Jurkat, Clone E6-1 (cell line): ENCODE data around the gene NDUFS6.

ENCODE experiments used
- DNase-seq: peaks from one replicate; pipeline ENCODE4 v3.0.0-alpha.2; 2011; ENCODE audit warnings: low read depth, low spot score
- H3K4me3 ChIP-seq: 2 replicates; pipeline ENCODE4 v1.5.1; 2011; ENCODE audit warnings: mild to moderate bottlenecking, low read length, control low read depth, moderate library complexity

The NDUFS6 gene

GRCh38 chr5:1824903-1825841, 24.0 kb downstream of the NDUFS6 start:
- no peak for DNase-seq

GRCh38 chr5:1826235-1826980, 25.2 kb downstream of the NDUFS6 start:
- no peak overlapping the region for H3K4me3 ChIP-seq
- DNase-seq, result no peak

More at GRCh38 chr5:1824903-1825841, 24.0 kb downstream of the NDUFS6 start:
- H3K4me3 ChIP-seq, result no peak overlapping the region

- no peak for DNase-seq
- H3K4me3 ChIP-seq, result no peak overlapping the region
Observed at GRCh38 chr5:1827025-1827885, 26.0 kb downstream of the NDUFS6 start.

- DNase-seq, result no peak
- no peak overlapping the region for H3K4me3 ChIP-seq
Observed at GRCh38 chr5:1827886-1828397, 26.7 kb downstream of the NDUFS6 start.

- H3K4me3 ChIP-seq, result no peak overlapping the region
- no peak for DNase-seq
Observed at GRCh38 chr5:1830571-1831228, 29.5 kb downstream of the NDUFS6 start.

- no peak for DNase-seq
- H3K4me3 ChIP-seq, result no peak overlapping the region
Observed at GRCh38 chr5:1831257-1831656, 30.1 kb downstream of the NDUFS6 start.

- H3K4me3 ChIP-seq, result no peak overlapping the region
- no peak for DNase-seq
Observed at GRCh38 chr5:1831677-1832313, 30.6 kb downstream of the NDUFS6 start.

- no peak for DNase-seq
- no peak overlapping the region for H3K4me3 ChIP-seq
Observed at GRCh38 chr5:1832511-1833250, 31.5 kb downstream of the NDUFS6 start.

- H3K4me3 ChIP-seq, result no peak overlapping the region
- no peak for DNase-seq
Observed at GRCh38 chr5:1833264-1834021, 32.2 kb downstream of the NDUFS6 start.

GRCh38 chr5:1834022-1834551, 32.9 kb downstream of the NDUFS6 start:
- no peak overlapping the region for H3K4me3 ChIP-seq
- DNase-seq, result no peak

- no peak overlapping the region for H3K4me3 ChIP-seq
- no peak for DNase-seq
Observed at GRCh38 chr5:1834721-1835429, 33.7 kb downstream of the NDUFS6 start.

GRCh38 chr5:1835431-1835830, 34.2 kb downstream of the NDUFS6 start:
- no peak for DNase-seq

GRCh38 chr5:1836176-1836890, 35.1 kb downstream of the NDUFS6 start:
- no peak for DNase-seq
- no peak overlapping the region for H3K4me3 ChIP-seq

More at GRCh38 chr5:1835431-1835830, 34.2 kb downstream of the NDUFS6 start:
- no peak overlapping the region for H3K4me3 ChIP-seq

- DNase-seq, result no peak
- H3K4me3 ChIP-seq, result no peak overlapping the region
Observed at GRCh38 chr5:1836891-1837880, 36.0 kb downstream of the NDUFS6 start.
